Stimulated activated CD4-positive, alpha-beta T cell treated with anti-CD3 and anti-CD28 coated beads, Interleukin-2, amount 100 ng/mL, for 24 hours (primary cell): ENCODE results near the gene SLC35A2.

Experiments used
- DNase-seq, 2 donors: peaks; one replicate each; pipeline ENCODE4 v3.0.0-alpha.2; 2020

Gene SLC35A2

GRCh38 chrX:48927123-48927522 lies 15.7 kb upstream of the SLC35A2 start:
- no peak for DNase-seq

GRCh38 chrX:48924270-48924669 lies 12.8 kb upstream of the SLC35A2 start:
- DNase-seq: no peak

GRCh38 chrX:48923771-48924170 lies 12.3 kb upstream of the SLC35A2 start:
- DNase-seq: no peak

- no peak for DNase-seq
These were observed 9.3 kb upstream of the SLC35A2 start for GRCh38 chrX:48920718-48921104.

GRCh38 chrX:48919947-48920717 lies 8.7 kb upstream of the SLC35A2 start:
- DNase-seq: peak in 1 of 2 donors; percentile 37

GRCh38 chrX:48919360-48919841 lies 8.0 kb upstream of the SLC35A2 start:
- peak in 1 of 2 donors; percentile 46 for DNase-seq

- peak; percentile 89 for DNase-seq
These were observed 7.3 kb upstream of the SLC35A2 start, which contains the start of gene PIM2 for GRCh38 chrX:48918643-48919340. PIM2 (minus strand) TSS chrX:48919024; CDS start chrX:48918834, 190 bp downstream.

- peak in 1 of 2 donors; percentile 22 for DNase-seq
These were observed 6.8 kb upstream of the SLC35A2 start for GRCh38 chrX:48918301-48918642.

GRCh38 chrX:48917139-48918001 lies 5.9 kb upstream of the SLC35A2 start:
- DNase-seq: peak; percentile 83 to 85

- DNase-seq: no peak
These were observed 3.4 kb upstream of the SLC35A2 start for GRCh38 chrX:48914593-48915493.

- DNase-seq: no peak
These were observed 2.3 kb upstream of the SLC35A2 start for GRCh38 chrX:48913605-48914366.

- DNase-seq: no peak
These were observed 477 bp downstream of the SLC35A2 start for GRCh38 chrX:48910926-48911411.

- DNase-seq: no peak
These were observed 1.6 kb downstream of the SLC35A2 start for GRCh38 chrX:48909703-48910294.

GRCh38 chrX:48908600-48908999 lies 2.8 kb downstream of the SLC35A2 start:
- DNase-seq: no peak

GRCh38 chrX:48905090-48905790 lies 6.2 kb downstream of the SLC35A2 start:
- no peak for DNase-seq

GRCh38 chrX:48904626-48905025 lies 6.8 kb downstream of the SLC35A2 start:
- no peak for DNase-seq

GRCh38 chrX:48904180-48904579 lies 7.3 kb downstream of the SLC35A2 start:
- no peak for DNase-seq

- DNase-seq: no peak
These were observed 8.2 kb downstream of the SLC35A2 start for GRCh38 chrX:48903290-48903689.

GRCh38 chrX:48902776-48903175 lies 8.7 kb downstream of the SLC35A2 start:
- DNase-seq: no peak

- DNase-seq: no peak
These were observed 9.3 kb downstream of the SLC35A2 start for GRCh38 chrX:48902135-48902534.
